NCI-H2196 treated with DMSO at 0.1 percent for 48 hours (cell line): ENCODE data around the gene FAM131C.
"Not testable (repeated sequence)": the region's sequence is repeated elsewhere in the genome, so short reads cannot be mapped to it uniquely, and the experiment has no call there.

Source experiments
- DNase-seq: peaks from one replicate; lab custom pipeline; 2025; ENCODE audit not compliant: unreplicated experiment; lab: John Stamatoyannopoulos, UW

The FAM131C gene

DNA sequence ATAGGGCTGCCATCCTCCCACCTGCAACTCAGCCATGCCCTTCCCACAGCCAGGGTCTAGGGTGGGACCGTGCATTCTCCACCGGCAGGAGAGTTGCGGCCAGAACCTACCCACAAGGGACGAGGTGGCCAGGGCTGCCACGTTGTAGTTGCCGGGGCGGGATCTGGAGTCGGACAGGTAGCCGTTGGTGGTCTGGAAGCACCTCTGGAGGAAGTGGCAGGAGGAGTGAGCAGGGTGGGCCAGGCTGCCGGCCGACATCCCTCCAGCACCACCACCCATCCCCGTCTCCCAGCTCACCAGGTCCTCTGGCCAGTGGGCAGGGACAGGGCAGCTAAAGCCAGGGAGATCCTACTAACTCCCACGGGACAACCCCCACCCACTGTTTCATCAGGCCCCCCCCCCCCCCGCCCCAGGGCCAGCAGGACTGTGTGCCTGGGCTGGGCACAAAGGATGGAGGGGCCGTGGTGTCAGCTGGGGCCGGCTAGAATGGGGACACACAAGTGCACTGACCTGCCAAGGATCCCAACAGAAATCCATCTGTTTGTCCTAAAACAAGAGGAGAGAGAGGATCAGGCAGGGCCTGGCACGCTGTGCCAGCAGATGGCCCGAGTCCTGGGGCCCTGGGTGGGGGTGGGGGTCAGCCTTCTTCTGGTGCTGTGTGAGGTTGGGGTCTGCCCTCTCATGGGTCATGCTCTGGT lies 11.3 kb downstream of the FAM131C start:
- not testable (repeated sequence) for DNase-seq

- no peak for DNase-seq
Observed at GRCh38 chr1:16061266-16061665, 12.2 kb downstream of the FAM131C start.

DNA sequence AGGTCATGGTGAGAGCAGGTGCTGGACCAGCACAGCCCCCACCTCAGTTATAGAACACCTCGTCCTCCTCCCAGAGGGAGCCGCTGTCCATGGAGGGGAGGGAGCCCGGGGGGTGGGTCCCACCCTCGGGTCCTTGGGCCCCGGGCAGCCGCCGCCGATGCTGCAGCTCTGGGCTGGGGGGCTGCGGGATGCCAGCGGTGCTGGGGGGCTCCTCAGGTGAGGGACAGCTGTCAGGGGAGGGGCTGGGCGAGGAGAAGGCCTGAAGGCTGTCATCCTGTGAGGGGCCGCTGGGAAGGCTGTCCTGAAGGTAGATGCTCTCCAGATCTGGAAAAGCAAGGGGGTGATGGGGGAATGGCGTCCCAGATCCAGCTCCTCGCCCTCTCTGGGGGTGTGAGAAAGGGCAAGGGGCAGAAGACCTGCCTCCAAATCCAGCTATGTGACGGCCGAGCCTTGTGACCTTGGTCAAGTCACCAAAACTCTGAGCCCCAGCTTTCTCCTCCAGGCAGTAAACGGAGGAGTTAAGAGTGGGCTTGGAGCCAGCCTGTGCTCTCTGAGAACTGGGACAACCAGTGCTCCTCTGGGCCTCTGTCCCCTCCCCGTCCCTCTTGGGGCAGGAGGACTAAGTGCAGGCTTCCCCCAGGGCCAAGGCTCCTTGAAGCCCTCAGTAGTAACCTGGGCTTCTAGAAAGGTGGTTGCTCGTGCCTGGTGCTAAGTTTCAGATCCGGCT lies 14.9 kb downstream of the FAM131C start:
- DNase-seq = not testable (repeated sequence)

DNA sequence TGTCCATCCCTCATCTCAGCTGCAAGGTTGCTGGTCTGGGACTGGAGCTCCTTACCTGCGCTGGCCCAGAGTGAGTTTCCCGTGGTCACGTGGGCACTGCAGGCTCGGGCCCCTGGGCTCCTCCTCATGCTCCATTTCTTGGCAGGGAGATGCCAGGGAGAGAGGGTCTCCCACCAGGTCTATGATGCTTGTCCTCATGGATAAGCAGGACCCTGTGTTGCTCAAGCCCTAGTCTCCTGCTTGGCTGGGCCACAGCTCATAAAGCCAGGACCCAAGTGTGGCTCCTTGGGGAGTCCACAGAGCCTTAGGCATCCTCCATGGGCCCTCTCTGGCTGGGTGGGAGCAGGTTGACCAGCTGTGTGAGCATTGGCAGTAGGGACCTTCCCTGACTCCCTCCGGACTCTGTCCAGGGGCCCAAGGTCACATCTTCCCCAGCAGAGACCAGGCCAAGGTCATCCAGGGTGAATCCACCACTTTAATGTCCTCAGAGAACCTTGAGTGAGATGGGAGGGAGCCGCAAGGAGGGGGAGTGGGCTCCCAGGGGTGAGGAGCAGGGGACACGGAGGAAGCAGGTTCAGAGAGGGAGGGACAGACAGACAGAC lies 16.0 kb downstream of the FAM131C start:
- DNase-seq = not testable (repeated sequence)

GRCh38 chr1:16056521-16056912 lies 16.9 kb downstream of the FAM131C start:
- not testable (repeated sequence) for DNase-seq

DNA sequence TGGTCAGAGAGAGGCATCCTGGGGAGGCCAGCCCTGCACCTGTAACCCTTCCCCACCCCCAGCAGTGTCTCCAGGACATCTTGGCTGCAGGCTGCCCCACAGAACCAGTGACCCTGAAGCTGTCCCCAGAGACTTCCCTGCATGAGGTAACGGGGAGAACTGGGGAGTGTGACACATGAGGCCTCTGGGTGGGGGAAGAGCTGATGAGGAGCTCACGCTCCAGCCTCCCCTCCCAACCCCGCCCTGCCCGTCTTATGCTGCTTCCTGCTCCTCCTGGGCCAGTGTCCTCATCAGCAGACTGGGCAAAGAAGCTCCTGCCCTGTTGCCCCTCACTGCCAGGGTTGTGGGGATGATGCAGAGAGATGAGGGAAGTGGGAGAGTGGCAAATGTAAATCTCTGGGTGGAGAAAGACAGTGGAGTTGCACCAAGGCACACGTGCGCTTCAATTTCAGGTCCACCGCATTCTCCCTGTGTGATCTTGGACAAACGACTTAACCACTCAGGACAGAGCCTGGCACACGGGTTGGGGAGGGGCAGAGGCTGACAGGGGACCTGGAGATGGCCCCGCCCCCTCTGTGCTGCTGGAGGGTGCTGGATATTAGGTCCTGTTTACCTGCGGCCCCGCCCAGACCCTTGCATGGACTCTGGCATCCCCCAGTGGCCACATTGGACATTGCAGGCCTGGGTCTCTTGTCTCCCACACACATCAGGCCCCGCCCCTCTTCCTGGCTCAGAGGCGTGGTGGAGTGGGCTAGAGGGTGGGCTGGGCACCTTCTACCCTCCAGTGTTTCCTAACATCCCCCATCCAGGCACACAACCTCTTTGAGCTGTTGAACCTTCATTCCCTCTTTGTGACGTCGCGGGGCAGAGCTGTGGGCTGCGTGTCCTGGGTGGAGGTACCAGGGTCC lies 17.6 kb downstream of the FAM131C start:
- peak; percentile 82 for DNase-seq

DNA sequence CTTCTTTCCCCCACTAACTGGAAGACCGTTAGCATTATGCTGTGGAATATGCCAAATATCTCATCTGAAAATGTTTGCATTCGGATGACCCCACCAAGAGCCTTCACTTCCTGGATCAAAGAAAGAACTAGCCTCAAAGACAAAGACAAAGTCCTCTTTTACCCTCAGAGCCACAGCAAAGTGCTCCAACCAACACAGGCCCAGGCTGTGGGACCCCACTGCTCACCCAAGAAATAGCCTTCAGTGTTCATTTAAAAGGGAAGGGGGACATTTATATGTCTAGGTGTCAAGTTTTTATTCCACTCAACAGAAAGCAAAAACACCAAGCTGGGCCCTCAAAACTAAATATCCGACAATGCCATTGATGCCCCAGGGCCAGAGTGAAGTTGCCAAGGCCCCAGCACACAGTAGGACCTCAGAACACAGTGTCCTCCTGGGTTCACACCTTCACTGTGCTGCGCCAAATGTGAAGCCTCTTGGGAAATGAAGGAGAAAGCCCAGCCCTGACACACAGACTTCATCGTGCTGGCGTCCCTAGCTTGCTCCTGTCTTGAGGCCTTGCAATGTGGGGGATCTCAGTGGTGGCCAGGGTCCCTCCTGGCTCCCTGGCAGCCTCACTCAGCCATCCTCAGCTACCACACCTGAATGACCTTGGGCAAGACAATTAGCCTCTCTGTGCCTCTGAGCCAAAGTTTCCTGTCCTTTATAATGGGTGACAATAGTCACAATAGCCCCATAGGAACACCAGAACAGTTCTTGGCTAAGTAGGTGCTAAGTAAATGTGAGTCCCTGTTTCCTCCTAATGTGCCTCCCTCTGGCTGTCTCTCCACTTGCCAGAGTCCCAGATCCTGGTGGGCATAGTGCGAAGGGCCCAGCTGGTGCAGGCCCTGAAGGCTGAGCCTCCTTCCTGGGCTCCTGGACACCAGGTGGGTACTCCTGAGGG lies 18.6 kb downstream of the FAM131C start:
- DNase-seq = no peak

GRCh38 chr1:16053781-16054502 lies 19.5 kb downstream of the FAM131C start:
- no peak for DNase-seq

DNA sequence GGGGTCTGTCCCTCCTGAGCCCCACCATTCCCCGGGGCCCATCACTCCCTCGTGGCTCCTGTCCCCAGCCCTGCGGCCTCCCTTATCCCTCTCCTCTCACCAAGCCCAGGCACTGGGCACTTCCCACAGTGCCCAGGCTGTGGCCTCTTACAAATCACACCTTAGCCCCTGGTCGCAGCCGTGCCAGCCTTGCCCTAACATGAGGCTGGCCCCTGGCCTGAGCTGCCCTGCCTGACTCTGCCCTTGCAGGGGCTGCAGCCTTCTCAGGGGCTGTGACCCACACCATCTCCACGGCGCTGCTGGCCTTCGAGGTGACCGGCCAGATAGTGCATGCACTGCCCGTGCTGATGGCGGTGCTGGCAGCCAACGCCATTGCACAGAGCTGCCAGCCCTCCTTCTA lies 21.5 kb downstream of the FAM131C start:
- not testable (repeated sequence) for DNase-seq

DNA sequence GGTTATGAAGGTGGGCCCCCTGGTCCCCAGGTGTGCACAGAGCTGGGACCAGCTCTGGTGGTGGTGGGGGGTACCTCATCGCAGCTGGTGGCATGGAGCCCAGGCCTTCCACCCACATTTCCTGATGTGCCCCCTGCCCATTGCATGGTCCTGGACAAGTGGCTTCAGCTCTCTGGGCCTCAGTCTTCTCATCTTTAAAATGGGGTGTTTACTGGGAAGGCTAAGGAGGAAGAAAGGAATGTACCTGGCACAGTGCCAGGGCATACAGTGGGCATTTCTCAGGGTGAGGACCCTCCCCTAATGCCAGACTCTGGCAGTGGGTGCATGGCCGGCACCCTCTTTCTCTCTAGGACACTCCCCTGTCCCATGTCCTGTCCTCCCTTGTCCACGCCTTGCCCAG lies 22.4 kb downstream of the FAM131C start:
- no peak for DNase-seq

GRCh38 chr1:16050328-16050727 lies 23.1 kb downstream of the FAM131C start:
- no peak for DNase-seq

- no peak for DNase-seq
Observed at GRCh38 chr1:16048573-16049189, 24.8 kb downstream of the FAM131C start.

DNA sequence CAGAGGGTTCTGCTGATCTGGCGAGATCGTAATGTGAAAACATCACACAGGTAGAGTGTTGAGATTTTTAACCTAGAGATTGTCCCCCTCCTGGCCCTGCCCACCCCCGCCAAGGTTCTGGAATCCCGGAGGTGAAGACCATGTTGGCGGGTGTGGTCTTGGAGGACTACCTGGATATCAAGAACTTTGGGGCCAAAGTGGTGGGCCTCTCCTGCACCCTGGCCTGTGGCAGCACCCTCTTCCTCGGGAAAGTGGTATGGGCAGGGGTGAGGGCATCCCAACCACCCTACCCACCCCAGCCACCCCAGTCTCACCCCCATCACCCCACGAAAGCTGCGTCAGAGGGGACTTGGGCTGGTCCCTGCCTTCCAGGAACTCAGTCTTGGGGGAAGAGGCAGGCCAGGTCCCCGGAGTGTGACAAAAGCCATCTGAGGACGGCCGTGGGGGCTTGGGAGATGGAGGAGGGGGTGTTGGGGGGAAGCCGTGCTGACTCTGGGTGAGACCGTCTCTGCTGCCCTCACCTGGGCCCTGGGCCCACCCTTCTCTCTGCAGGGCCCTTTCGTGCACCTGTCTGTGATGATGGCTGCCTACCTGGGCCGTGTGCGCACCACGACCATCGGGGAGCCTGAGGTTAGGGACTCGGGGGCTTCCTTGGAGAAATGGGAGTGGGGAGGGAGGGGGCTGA lies 25.5 kb downstream of the FAM131C start:
- DNase-seq = no peak

- DNase-seq = no peak
Observed at GRCh38 chr1:16046842-16047241, 26.6 kb downstream of the FAM131C start.

GRCh38 chr1:16043950-16044349 lies 29.5 kb downstream of the FAM131C start:
- no peak for DNase-seq

- DNase-seq = no peak
Observed at GRCh38 chr1:16043521-16043920, 29.9 kb downstream of the FAM131C start, which contains the start of gene CLCNKB. CLCNKB (plus strand) TSS chr1:16043782; CDS start chr1:16044493, 711 bp downstream.

GRCh38 chr1:16042654-16043053 lies 30.8 kb downstream of the FAM131C start:
- not testable (repeated sequence) for DNase-seq

- no peak for DNase-seq
Observed at GRCh38 chr1:16042096-16042495, 31.4 kb downstream of the FAM131C start.
